Measurements from ENCODE around the gene SLC13A2.

DNA sequence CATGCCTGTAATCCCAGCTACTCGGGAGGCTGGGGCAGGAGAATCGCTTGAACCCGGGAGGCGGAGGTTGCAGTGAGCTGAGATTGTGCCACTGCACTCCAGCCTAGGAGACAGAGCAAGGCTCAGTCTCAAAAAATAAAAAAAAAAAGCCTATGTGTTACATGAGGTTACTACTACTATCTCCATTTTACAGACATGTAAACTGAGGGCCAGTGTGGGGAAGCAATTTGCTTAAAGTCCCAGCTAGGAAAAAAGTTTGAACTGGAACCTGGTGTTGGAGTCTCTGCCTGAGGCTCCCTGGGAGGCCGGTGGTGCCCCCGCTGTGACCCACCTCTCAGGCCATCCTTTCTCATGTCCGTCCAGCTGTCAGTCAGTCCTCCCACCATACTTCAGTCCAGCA lies 4.5 kb downstream of the SLC13A2 start:
- TF ChIP-seq, protein P1, sequence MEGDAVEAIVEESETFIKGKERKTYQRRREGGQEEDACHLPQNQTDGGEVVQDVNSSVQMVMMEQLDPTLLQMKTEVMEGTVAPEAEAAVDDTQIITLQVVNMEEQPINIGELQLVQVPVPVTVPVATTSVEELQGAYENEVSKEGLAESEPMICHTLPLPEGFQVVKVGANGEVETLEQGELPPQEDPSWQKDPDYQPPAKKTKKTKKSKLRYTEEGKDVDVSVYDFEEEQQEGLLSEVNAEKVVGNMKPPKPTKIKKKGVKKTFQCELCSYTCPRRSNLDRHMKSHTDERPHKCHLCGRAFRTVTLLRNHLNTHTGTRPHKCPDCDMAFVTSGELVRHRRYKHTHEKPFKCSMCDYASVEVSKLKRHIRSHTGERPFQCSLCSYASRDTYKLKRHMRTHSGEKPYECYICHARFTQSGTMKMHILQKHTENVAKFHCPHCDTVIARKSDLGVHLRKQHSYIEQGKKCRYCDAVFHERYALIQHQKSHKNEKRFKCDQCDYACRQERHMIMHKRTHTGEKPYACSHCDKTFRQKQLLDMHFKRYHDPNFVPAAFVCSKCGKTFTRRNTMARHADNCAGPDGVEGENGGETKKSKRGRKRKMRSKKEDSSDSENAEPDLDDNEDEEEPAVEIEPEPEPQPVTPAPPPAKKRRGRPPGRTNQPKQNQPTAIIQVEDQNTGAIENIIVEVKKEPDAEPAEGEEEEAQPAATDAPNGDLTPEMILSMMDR (IDR thresholded peaks at IDR 0.05): no peak
- no peak for TF ChIP-seq POLR2A (IDR thresholded peaks at IDR 0.05)

Measured in testis (tissue), 2 donors.